GM12878 (cell line): ENCODE data around the gene LYPD4.
A peak's percentile ranks its signal among the peaks of the same experiment; 100 is the strongest.

Source experiments
- MXI1 ChIP-seq: fragments of 150-350 bp; IDR thresholded peaks from 2 replicates; pipeline ENCODE4 v1.6.1; 2011; ENCODE audit warnings: low read depth, mild to moderate bottlenecking, inconsistent platforms, low read length, improper control_type of control experiment
- NRF1 ChIP-seq: conservative IDR thresholded peaks from 2 replicates; pipeline ENCODE4 v1.6.1; 2011; ENCODE audit warnings: mild to moderate bottlenecking, low read depth, low read length, improper control_type of control experiment
- POLR2A ChIP-seq: IDR thresholded peaks from 2 replicates; pipeline ENCODE4 v1.6.1; 2011; ENCODE audit warnings: low read depth, mild to moderate bottlenecking, low read length
- POLR2AphosphoS5 ChIP-seq: IDR thresholded peaks from 2 replicates; pipeline ENCODE4 v1.6.1; 2011; ENCODE audit warnings: mild to moderate bottlenecking, low read length, inconsistent platforms
- SIN3A ChIP-seq: IDR thresholded peaks from 2 replicates; pipeline ENCODE4 v1.6.1; 2012; ENCODE audit warnings: low read depth, low read length, improper control_type of control experiment
- ZNF274 ChIP-seq: IDR thresholded peaks from one replicate; pipeline ENCODE4 v1.8.0; 2011; ENCODE audit not compliant: insufficient read length, insufficient read depth
- TF ChIP-seq, protein P1 (sequence below): fragments of 450-650 bp; IDR thresholded peaks from 2 replicates; pipeline ENCODE4 v1.6.1; 2018; ENCODE audit warnings: mild to moderate bottlenecking, low read depth, moderate library complexity; ENCODE audit not compliant: partially characterized antibody
- TF ChIP-seq, protein P2 (sequence below): fragments of 450-650 bp; IDR thresholded peaks from 2 replicates; pipeline ENCODE4 v1.6.1; 2018; ENCODE audit warnings: borderline replicate concordance, mild to moderate bottlenecking; ENCODE audit not compliant: partially characterized antibody

DNA sequence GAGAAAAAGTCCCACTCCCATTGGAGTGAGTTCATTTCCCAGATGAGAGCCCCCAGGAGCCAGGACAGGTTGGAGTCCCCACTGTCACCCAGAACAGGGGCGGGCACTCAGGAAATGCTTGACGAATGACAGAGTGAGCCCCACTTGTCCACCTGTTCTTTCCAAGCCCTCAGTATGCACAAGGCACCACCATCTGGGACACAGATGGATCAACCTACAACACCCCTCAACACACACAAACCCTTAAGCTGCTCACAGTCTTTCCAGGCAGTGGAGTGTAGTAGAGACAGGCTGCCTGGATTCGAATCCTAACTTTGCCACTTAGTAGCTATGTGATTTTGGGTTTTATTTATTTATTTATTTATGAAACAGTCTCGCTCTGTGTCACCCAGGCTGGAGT, 46.5 kb upstream of the LYPD4 start:
- no peak for TF ChIP-seq POLR2AphosphoS5
- TF ChIP-seq MXI1: no peak
- TF ChIP-seq POLR2A: 0 out of 2 replicates have a peak, but pooled peaks have one; percentile 17
- no peak for TF ChIP-seq ZNF274
- TF ChIP-seq, protein P1, sequence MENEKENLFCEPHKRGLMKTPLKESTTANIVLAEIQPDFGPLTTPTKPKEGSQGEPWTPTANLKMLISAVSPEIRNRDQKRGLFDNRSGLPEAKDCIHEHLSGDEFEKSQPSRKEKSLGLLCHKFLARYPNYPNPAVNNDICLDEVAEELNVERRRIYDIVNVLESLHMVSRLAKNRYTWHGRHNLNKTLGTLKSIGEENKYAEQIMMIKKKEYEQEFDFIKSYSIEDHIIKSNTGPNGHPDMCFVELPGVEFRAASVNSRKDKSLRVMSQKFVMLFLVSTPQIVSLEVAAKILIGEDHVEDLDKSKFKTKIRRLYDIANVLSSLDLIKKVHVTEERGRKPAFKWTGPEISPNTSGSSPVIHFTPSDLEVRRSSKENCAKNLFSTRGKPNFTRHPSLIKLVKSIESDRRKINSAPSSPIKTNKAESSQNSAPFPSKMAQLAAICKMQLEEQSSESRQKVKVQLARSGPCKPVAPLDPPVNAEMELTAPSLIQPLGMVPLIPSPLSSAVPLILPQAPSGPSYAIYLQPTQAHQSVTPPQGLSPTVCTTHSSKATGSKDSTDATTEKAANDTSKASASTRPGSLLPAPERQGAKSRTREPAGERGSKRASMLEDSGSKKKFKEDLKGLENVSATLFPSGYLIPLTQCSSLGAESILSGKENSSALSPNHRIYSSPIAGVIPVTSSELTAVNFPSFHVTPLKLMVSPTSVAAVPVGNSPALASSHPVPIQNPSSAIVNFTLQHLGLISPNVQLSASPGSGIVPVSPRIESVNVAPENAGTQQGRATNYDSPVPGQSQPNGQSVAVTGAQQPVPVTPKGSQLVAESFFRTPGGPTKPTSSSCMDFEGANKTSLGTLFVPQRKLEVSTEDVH: no peak
- TF ChIP-seq, protein P2, sequence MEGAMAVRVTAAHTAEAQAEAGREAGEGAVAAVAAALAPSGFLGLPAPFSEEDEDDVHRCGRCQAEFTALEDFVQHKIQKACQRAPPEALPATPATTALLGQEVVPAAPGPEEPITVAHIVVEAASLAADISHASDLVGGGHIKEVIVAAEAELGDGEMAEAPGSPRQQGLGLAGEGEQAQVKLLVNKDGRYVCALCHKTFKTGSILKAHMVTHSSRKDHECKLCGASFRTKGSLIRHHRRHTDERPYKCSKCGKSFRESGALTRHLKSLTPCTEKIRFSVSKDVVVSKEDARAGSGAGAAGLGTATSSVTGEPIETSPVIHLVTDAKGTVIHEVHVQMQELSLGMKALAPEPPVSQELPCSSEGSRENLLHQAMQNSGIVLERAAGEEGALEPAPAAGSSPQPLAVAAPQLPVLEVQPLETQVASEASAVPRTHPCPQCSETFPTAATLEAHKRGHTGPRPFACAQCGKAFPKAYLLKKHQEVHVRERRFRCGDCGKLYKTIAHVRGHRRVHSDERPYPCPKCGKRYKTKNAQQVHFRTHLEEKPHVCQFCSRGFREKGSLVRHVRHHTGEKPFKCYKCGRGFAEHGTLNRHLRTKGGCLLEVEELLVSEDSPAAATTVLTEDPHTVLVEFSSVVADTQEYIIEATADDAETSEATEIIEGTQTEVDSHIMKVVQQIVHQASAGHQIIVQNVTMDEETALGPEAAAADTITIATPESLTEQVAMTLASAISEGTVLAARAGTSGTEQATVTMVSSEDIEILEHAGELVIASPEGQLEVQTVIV: no peak
- TF ChIP-seq NRF1: no peak
- no peak for TF ChIP-seq SIN3A
